Aorta (tissue), 5 donors: Measurements from ENCODE around the gene SART1. TPM values are rescaled to one million over a fixed set of nuclear protein-coding genes. Genes with fewer than 3 reads are reported as not detected.

ENCODE experiments used
- ATAC-seq: fragments of 200-7000 bp; cut with Tn5 transposase; one replicate; pipeline ENCODE4 v1.9.1; 2022; ENCODE audit warnings: moderate library complexity; ENCODE audit not compliant: low FRiP score
- DNase-seq, 2 donors: peaks; one replicate each; pipeline ENCODE4 v3.0.0-alpha.2; 2020
- H3K27ac ChIP-seq, 2 donors: one replicate each; pipeline ENCODE4 v1.5.1; 2013; ENCODE audit warnings: low read length in 2 of 2, mild to moderate bottlenecking in 2 of 2, moderate library complexity in 2 of 2, control low read depth in 1 of 2, inconsistent platforms in 1 of 2, low read depth in 1 of 2
- H3K27me3 ChIP-seq, 2 donors: one replicate each; pipeline ENCODE4 v1.6.1; 2013; ENCODE audit warnings: control low read depth in 1 of 2, low read length in 1 of 2, mild to moderate bottlenecking in 1 of 2, moderate library complexity in 1 of 2; ENCODE audit not compliant: insufficient read depth in 2 of 2, control insufficient read depth in 1 of 2
- H3K36me3 ChIP-seq, 2 donors: one replicate each; pipeline ENCODE4 v1.6.1; 2013; ENCODE audit warnings: control low read depth in 1 of 2, low read length in 1 of 2, mild to moderate bottlenecking in 1 of 2; ENCODE audit not compliant: insufficient read depth in 2 of 2, control insufficient read depth in 1 of 2
- H3K4me1 ChIP-seq, 2 donors: one replicate each; pipeline ENCODE4 v1.6.1; 2013; ENCODE audit warnings: low read length in 2 of 2, control low read depth in 1 of 2, mild to moderate bottlenecking in 1 of 2, moderate library complexity in 1 of 2; ENCODE audit not compliant: insufficient read depth in 2 of 2, control insufficient read depth in 1 of 2
- H3K4me3 ChIP-seq, 2 donors: one replicate each; pipeline ENCODE4 v1.5.1; 2013; ENCODE audit warnings: low read length in 2 of 2, control low read depth in 1 of 2, mild to moderate bottlenecking in 1 of 2
- H3K9me3 ChIP-seq: one replicate; pipeline ENCODE4 v1.6.1; 2013; ENCODE audit warnings: mild to moderate bottlenecking, low read length; ENCODE audit not compliant: control insufficient read depth
- WGBS, 2 donors: extraction: QIAGEN DNeasy Blood & Tissue Kit; methylation state at CpG; one replicate each; pipeline ENCODE4 v1.1.7; 2013; 5-methylcytosine and 5-hydroxymethylcytosine counted together
- intact Hi-C, 2 donors: fragments of 100-400 bp; cut with DNase I; formaldehyde crosslinking; loops; one replicate each; pipeline versions ENCODE4 v1.14.2 to v1.15.0; 2022
- polyA plus RNA-seq, 2 donors: library from polyadenylated mRNA; stranded (reverse); fragments of 200-250 nt; gene quantifications; one replicate each; pipeline ENCODE4 v1.2.3, GENCODE V29; 2013
- total RNA-seq, 2 donors: library from RNA; stranded (reverse); fragmentation: NEBNext Ultra II Directional; extraction: Animal tissue kit (Norgen Biotek cat#: 25700); gene quantifications; one replicate each; pipeline ENCODE4 v1.2.1, GENCODE V29; 2021
- donor health status: healthy with polysubstance abuse.
- donor health status: Bipolar disorder and iron deficiency.
- donor health status: DM: no; HTN: no; CAD: no.
- donor health status: DM: no; HTN: no; CAD: no.
- donor health status: DM: yes; HTN: yes; CAD: no.

Gene SART1
- total and polyA plus RNA-seq, 4 donors, result 27.9 to 129 (median 51.6) TPM

DNA sequence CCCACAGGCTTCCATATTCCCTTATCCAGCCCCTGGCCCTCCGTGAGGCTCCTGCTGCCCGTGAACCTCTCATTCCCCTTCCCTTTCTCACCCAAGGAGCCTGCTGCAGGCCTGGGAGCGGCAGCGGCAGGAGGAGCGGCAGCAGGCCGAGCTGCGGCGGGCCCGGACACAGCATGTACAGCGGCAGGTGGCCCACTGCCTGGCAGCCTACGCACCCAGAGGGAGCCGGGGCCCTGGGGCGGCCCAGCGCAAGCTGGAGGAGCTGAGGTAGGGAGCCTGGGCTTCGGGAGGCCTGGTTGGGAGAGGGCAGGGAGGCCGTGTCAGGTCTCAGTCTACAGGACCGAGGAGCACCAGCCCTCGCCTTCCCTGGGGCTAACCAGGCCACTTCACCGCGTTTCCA, 8.1 kb upstream of the SART1 start:
- 91 to 95% methylated on average over 16 to 20 of the region's 20 CpGs for WGBS, 2 donors
- Histone ChIP-seq H3K36me3 (no peaks in the 10 kb centered on the region), H3K4me1 (no peaks in the 10 kb centered on the region), H3K4me3 (no peak overlapping the region), H3K9me3 (no peaks in the 10 kb centered on the region), H3K27me3 (no peaks in the 10 kb centered on the region), H3K27ac (no peak overlapping the region)
- ATAC-seq, result no peak
- DNase-seq, result no peak
- intact Hi-C loops, result no loop called here

DNA sequence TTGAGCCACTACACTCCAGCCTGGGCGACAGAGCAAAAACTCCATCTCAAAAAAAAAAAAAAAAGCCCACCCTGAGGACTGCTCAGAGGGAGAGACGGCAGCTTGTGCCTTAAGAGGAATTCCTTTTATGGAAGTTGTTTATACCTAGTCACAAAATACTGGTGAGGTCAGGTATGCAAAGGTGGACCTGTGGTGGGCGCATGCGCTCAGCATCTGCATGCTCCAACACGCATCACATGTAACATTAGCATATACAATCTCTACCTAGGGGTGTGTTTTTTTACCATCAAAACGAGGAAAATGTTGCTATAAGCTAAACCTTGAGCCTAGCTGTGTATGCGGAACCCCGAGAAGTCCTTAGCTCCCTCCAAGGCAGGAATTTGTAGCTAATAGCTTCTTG, 6.8 kb upstream of the SART1 start:
- H3K4me1 ChIP-seq, result no peaks in the 10 kb centered on the region
- intact Hi-C loops, result no loop called here
- ATAC-seq (no peak), DNase-seq (no peak)
- 74 to 75% methylated on average over 8 of the region's 8 CpGs for WGBS, 2 donors
- no peak overlapping the region for H3K27ac ChIP-seq
- H3K36me3 ChIP-seq, result no peaks in the 10 kb centered on the region
- H3K9me3 ChIP-seq, result no peaks in the 10 kb centered on the region
- H3K27me3 ChIP-seq, result no peaks in the 10 kb centered on the region
- H3K4me3 ChIP-seq, result no peak overlapping the region

DNA sequence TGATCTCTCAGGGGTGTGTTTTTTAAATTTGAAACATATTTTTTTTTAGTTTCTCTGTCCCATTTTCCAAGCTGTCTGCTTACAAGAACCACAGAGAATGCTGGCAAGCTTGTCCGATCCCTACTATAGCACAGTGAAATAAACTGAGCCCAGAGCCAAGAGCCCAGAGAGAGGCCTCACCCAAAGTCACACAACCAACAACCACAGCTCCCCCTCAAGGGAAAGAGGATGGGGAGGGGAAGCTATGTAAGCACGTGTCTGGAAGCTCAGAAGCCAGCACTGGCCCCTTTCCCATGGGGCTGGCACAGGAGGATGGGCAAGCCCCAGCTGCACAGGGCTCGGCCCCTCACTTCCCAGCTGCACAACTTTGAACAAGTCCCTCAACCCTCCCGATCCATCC, 3.2 kb upstream of the SART1 start:
- no peaks in the 10 kb centered on the region for H3K27me3 ChIP-seq
- 51% methylated on average over 4 of the region's 4 CpGs for WGBS, 2 donors
- H3K27ac ChIP-seq, result no peak overlapping the region
- no peaks in the 10 kb centered on the region for H3K4me1 ChIP-seq
- H3K4me3 ChIP-seq, result no peak overlapping the region
- intact Hi-C loops, result no loop called here
- no peak for ATAC-seq
- H3K36me3 ChIP-seq, result no peaks in the 10 kb centered on the region
- H3K9me3 ChIP-seq, result no peaks in the 10 kb centered on the region
- DNase-seq, result no peak

DNA sequence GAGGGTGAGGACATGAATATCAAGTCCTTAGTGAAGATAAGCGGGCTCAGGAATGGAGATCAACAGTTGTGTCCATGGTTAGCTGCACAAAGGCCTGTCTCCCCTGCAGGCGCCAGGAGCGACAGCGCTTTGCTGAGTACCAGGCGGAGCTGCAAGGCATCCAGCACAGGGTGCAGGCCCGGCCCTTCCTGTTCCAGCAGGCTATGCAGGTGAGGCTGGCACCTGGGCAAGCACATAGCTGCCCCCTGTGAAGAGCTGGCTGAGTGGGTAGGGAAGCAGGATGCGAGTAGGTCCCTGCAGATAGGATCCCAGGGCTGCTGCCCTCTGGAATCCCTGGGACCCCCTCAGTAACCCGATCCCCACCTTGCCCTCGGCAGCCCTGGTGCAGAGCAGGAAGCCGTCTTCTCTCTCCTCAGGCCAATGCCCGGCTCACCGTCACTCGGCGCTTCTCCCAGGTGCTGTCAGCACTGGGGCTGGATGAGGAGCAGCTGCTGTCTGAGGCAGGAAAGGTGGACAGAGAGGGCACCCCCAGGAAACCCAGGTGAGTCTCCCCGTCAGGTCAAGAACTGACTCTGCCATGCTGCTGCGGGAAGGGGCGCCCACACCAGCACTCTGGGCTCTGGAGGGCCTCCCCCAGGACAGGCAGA, 2.6 kb upstream of the SART1 start:
- no peaks in the 10 kb centered on the region for H3K9me3 ChIP-seq
- ATAC-seq (no peak), DNase-seq (no peak)
- H3K27ac ChIP-seq, result no peak overlapping the region
- H3K4me1 ChIP-seq, result no peaks in the 10 kb centered on the region
- H3K27me3 ChIP-seq, result no peaks in the 10 kb centered on the region
- H3K36me3 ChIP-seq, result no peaks in the 10 kb centered on the region
- H3K4me3 ChIP-seq, result no peak overlapping the region
- 72 to 85% methylated on average over 17 of the region's 17 CpGs for WGBS, 2 donors
- intact Hi-C loops, result no loop called here

DNA sequence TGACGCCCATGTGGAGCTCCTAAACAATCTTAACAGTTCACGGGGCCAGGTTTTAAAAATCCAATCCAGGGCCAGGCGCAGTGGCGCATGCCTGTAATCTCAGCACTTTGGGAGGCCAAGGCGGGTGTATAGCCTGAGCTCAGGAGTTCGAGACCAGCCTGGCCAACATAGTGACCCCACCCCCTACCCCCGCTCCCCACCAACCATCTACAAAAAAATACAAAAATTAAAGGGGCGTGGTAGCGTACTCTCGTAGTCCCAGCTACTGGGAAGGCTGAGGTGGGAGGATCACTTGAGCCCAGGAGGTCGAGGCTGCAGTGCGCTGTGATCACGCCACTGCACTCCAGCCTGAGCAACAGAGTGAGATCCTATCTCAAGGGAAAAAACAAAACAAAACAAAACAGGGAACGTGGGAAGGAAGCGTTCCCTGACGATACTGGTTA, 689 bp upstream of the SART1 start:
- Histone ChIP-seq H3K36me3 (peaks cover 0 to 6% of the 10 kb centered on the region in 2 donors), H3K27ac (peak overlapping the region; percentile 11 to 23), H3K27me3 (no peaks in the 10 kb centered on the region), H3K4me1 (no peaks in the 10 kb centered on the region), H3K4me3 (peak overlapping the region in 1 of 2 donors; percentile 37), H3K9me3 (no peaks in the 10 kb centered on the region)
- 52% methylated on average over 16 of the region's 16 CpGs for WGBS, 2 donors
- DNase-seq (no peak), ATAC-seq (no peak)
- intact Hi-C loops, result loop anchor here (1.0 to 5.0 kb wide), 3 partner anchors 39 to 76 kb away; partner anchors contain the start of genes C11orf68 (in 1 of the 2) and DRAP1 (in 1 of the 2)

DNA sequence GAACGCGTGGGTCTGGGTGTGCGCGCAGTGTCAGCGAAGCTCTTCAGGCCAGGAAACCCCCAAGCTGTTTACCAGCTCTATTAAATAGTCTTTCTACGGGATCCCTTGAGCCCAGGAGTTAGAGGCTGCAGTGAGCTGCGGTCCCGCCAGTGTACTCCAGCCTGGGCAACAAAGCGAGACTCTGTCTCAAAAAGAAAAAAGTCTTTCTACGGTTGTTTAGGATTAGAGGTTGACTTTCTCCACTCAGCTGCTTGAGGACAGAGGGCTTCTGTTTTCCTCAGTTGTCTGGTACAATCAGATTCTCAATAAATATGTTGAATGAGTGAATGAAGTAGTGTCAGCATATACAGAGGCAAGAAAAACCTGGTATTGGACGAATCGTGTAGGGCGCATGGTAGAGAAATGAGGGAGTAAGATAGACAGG, 619 bp downstream of the SART1 start:
- H3K4me1 ChIP-seq, result no peaks in the 10 kb centered on the region
- 5 to 7% methylated on average over 13 of the region's 13 CpGs for WGBS, 2 donors

DNA sequence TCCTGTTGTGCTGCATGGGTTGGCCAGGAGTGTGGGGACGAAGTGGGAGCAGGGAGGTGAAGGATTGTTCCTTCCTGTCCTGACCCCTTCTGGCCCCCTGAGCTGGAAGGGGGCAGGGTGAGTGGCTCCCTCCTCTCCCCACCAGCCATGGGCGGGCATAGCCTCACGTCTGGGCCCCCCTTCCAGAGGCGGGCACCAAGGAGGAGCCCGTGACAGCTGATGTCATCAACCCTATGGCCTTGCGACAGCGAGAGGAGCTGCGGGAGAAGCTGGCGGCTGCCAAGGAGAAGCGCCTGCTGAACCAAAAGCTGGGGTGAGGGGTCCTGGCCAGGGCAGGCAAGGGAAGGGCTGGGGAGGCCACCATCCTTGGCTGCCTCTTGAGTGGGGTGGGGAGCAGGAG, 3.4 kb downstream of the SART1 start:
- Histone ChIP-seq H3K9me3 (no peaks in the 10 kb centered on the region), H3K27me3 (no peaks in the 10 kb centered on the region), H3K4me3 (no peak overlapping the region), H3K27ac (no peak overlapping the region), H3K4me1 (no peaks in the 10 kb centered on the region), H3K36me3 (peaks cover 0 to 20% of the 10 kb centered on the region in 2 donors)
- intact Hi-C loops, result loop anchor here in 1 of 2 donors (5.0 kb wide), 2 partner anchors 43 to 98 kb away; no protein-coding TSS in a partner anchor
- ATAC-seq (no peak), DNase-seq (no peak)
- 87 to 89% methylated on average over 10 of the region's 10 CpGs for WGBS, 2 donors

More for the DNA sequence above, 619 bp downstream of the SART1 start:
- Histone ChIP-seq H3K27ac (no peak overlapping the region), H3K36me3 (peaks cover 0 to 15% of the 10 kb centered on the region in 2 donors), H3K27me3 (no peaks in the 10 kb centered on the region), H3K4me3 (peak overlapping the region; percentile 74 to 86), H3K9me3 (no peaks in the 10 kb centered on the region)
- DNase-seq (no peak), ATAC-seq (no peak)
- intact Hi-C loops, result loop anchor here in 1 of 2 donors (5.0 kb wide), 1 partner anchor 40 kb away; no protein-coding TSS in a partner anchor

- H3K9me3 ChIP-seq, result no peaks in the 10 kb centered on the region
- no peaks in the 10 kb centered on the region for H3K4me1 ChIP-seq
- WGBS, 2 donors, result 92% methylated on average over 36 of the region's 36 CpGs
- no peak overlapping the region for H3K27ac ChIP-seq
- H3K4me3 ChIP-seq, result no peak overlapping the region
- peaks cover 0 to 20% of the 10 kb centered on the region in 2 donors for H3K36me3 ChIP-seq
- no peaks in the 10 kb centered on the region for H3K27me3 ChIP-seq
- intact Hi-C loops, result loop anchor here in 1 of 2 donors (5.0 kb wide), 1 partner anchor 99 kb away; no protein-coding TSS in a partner anchor
- no peak for ATAC-seq
- DNase-seq, result no peak
Measured at GRCh38 chr11:65965986-65966762, 4.6 kb downstream of the SART1 start.
